Activated CD4-positive, alpha-beta memory T cell treated with anti-CD3 and anti-CD28 coated beads, Interleukin-2, amount 10 ng/mL, durations not matched to agents 7 days and 5 days (primary cell): ENCODE data around the gene ANKLE2. TPM values are rescaled to one million over a fixed set of nuclear protein-coding genes. Genes with fewer than 3 reads are reported as not detected.

Experiments used
- CTCF ChIA-PET: fragments of 350-600 bp; sonication (Branson Sonifier 250); formaldehyde crosslinking; loops from one replicate; lab custom pipeline; 2021; ENCODE audit warnings: antibody characterized with exemption, inconsistent platforms; lab: Charles Lee
- POLR2A ChIA-PET: fragments of 350-600 bp; sonication (Branson Sonifier 250); formaldehyde crosslinking; loops from one replicate; lab custom pipeline; 2021; ENCODE audit warnings: antibody characterized with exemption; lab: Charles Lee
- DNase-seq: peaks from one replicate; pipeline ENCODE4 v3.0.0-alpha.2; 2020
- H3K27ac Mint-ChIP-seq: one replicate; pipeline ENCODE4 v1.8.0; 2021; ENCODE audit warnings: mild to moderate bottlenecking, mixed read lengths
- H3K27me3 Mint-ChIP-seq: one replicate; pipeline ENCODE4 v1.8.0; 2021; ENCODE audit warnings: mixed read lengths
- H3K36me3 Mint-ChIP-seq: one replicate; pipeline ENCODE4 v1.8.0; 2021; ENCODE audit warnings: low read depth, mixed read lengths
- H3K4me1 Mint-ChIP-seq: one replicate; pipeline ENCODE4 v1.8.0; 2021; ENCODE audit warnings: mixed read lengths
- H3K4me3 Mint-ChIP-seq: one replicate; pipeline ENCODE4 v1.8.0; 2021; ENCODE audit warnings: mild to moderate bottlenecking, mixed read lengths
- H3K9me3 Mint-ChIP-seq: one replicate; pipeline ENCODE4 v1.8.0; 2021; ENCODE audit warnings: mixed read lengths
- total RNA-seq, 2 experiments: library from RNA; stranded (reverse); gene quantifications; one replicate each; pipeline ENCODE4 v1.2.3, GENCODE V29; 2021

Gene ANKLE2
- total RNA-seq, 2 experiments from 2014 or later, result 88.6 to 89.3 TPM

GRCh38 chr12:132718644-132719043, 43.0 kb downstream of the ANKLE2 start:
- DNase-seq, result no peak
- no peaks in the 10 kb centered on the region for H3K27me3 Mint-ChIP-seq
- ChIA-PET POLR2A (no interaction called here), CTCF (no interaction called here)
- H3K9me3 Mint-ChIP-seq, result no peaks in the 10 kb centered on the region
- H3K4me3 Mint-ChIP-seq, result no peak overlapping the region
- H3K4me1 Mint-ChIP-seq, result peaks cover 3% of the 10 kb centered on the region
- no peak overlapping the region for H3K27ac Mint-ChIP-seq
- peaks cover 52% of the 10 kb centered on the region for H3K36me3 Mint-ChIP-seq

GRCh38 chr12:132717531-132718387, 43.9 kb downstream of the ANKLE2 start:
- Mint-ChIP-seq H3K4me1 (peaks cover 10% of the 10 kb centered on the region), H3K27ac (no peak overlapping the region), H3K27me3 (no peaks in the 10 kb centered on the region), H3K36me3 (peaks cover 44% of the 10 kb centered on the region), H3K4me3 (no peak overlapping the region), H3K9me3 (no peaks in the 10 kb centered on the region)
- ChIA-PET CTCF (no interaction called here), POLR2A (no interaction called here)
- no peak for DNase-seq

GRCh38 chr12:132717011-132717410, 44.6 kb downstream of the ANKLE2 start:
- H3K27me3 Mint-ChIP-seq, result no peaks in the 10 kb centered on the region
- H3K4me1 Mint-ChIP-seq, result peaks cover 15% of the 10 kb centered on the region
- no peak overlapping the region for H3K4me3 Mint-ChIP-seq
- no peak overlapping the region for H3K27ac Mint-ChIP-seq
- ChIA-PET CTCF (no interaction called here), POLR2A (no interaction called here)
- H3K36me3 Mint-ChIP-seq, result peaks cover 44% of the 10 kb centered on the region
- DNase-seq, result no peak
- no peaks in the 10 kb centered on the region for H3K9me3 Mint-ChIP-seq

- DNase-seq, result no peak
- Mint-ChIP-seq H3K27ac (no peak overlapping the region), H3K4me1 (peaks cover 19% of the 10 kb centered on the region), H3K36me3 (peaks cover 40% of the 10 kb centered on the region), H3K9me3 (no peaks in the 10 kb centered on the region), H3K4me3 (no peak overlapping the region), H3K27me3 (no peaks in the 10 kb centered on the region)
- POLR2A ChIA-PET, result no interaction called here
- CTCF ChIA-PET, result no interaction called here
Observed at GRCh38 chr12:132716356-132716755, 45.3 kb downstream of the ANKLE2 start.

GRCh38 chr12:132715874-132716273, 45.8 kb downstream of the ANKLE2 start:
- Mint-ChIP-seq H3K9me3 (no peaks in the 10 kb centered on the region), H3K27ac (no peak overlapping the region), H3K4me3 (no peak overlapping the region), H3K27me3 (no peaks in the 10 kb centered on the region), H3K4me1 (peaks cover 19% of the 10 kb centered on the region), H3K36me3 (peaks cover 37% of the 10 kb centered on the region)
- POLR2A ChIA-PET, result no interaction called here
- no peak for DNase-seq
- CTCF ChIA-PET, result no interaction called here

GRCh38 chr12:132713123-132713522, 48.5 kb downstream of the ANKLE2 start:
- Mint-ChIP-seq H3K9me3 (no peaks in the 10 kb centered on the region), H3K4me3 (no peak overlapping the region), H3K27ac (no peak overlapping the region), H3K4me1 (peaks cover 23% of the 10 kb centered on the region), H3K36me3 (peaks cover 17% of the 10 kb centered on the region), H3K27me3 (no peaks in the 10 kb centered on the region)
- no peak for DNase-seq
- ChIA-PET POLR2A (interaction anchor here (1.2 kb wide), 1 partner anchor 9 kb away, joined by 3 read pairs; no protein-coding TSS in a partner anchor), CTCF (no interaction called here)

- peak; percentile 36 for DNase-seq
- POLR2A ChIA-PET, result interaction anchor here (1.2 to 2.2 kb wide), 5 partner anchors 9 to 275 kb away, joined by 3 to 12 read pairs (median 5); partner anchors contain the start of genes ANKLE2, GOLGA3 and ZNF26
- peak overlapping the region; percentile 49 for H3K27ac Mint-ChIP-seq
- H3K4me1 Mint-ChIP-seq, result peaks cover 25% of the 10 kb centered on the region
- H3K9me3 Mint-ChIP-seq, result no peaks in the 10 kb centered on the region
- H3K4me3 Mint-ChIP-seq, result peak overlapping the region; percentile 82
- peaks cover 11% of the 10 kb centered on the region for H3K36me3 Mint-ChIP-seq
- no peaks in the 10 kb centered on the region for H3K27me3 Mint-ChIP-seq
- CTCF ChIA-PET, result no interaction called here
Observed at GRCh38 chr12:132711080-132711843, 50.4 kb downstream of the ANKLE2 start.

- no peaks in the 10 kb centered on the region for H3K27me3 Mint-ChIP-seq
- H3K36me3 Mint-ChIP-seq, result peaks cover 11% of the 10 kb centered on the region
- H3K4me1 Mint-ChIP-seq, result peaks cover 25% of the 10 kb centered on the region
- CTCF ChIA-PET, result no interaction called here
- peak within 1 kb of the TSS; percentile 71 for H3K27ac Mint-ChIP-seq
- DNase-seq, result peak; percentile 92
- POLR2A ChIA-PET, result interaction anchor here (1.2 to 2.2 kb wide), 5 partner anchors 8 to 275 kb away, joined by 3 to 12 read pairs (median 5); partner anchors contain the start of genes ANKLE2, GOLGA3 and ZNF26
- peak within 1 kb of the TSS; percentile 82 for H3K4me3 Mint-ChIP-seq
- no peaks in the 10 kb centered on the region for H3K9me3 Mint-ChIP-seq
Observed at GRCh38 chr12:132710405-132711079, 51.1 kb downstream of the ANKLE2 start, which contains the start of gene PGAM5. Gene PGAM5, plus strand, starts transcription at chr12:132710842. Its CDS starts 35 bp downstream, at chr12:132710877.

GRCh38 chr12:132710043-132710404, 51.6 kb downstream of the ANKLE2 start:
- ChIA-PET CTCF (no interaction called here), POLR2A (interaction anchor here (1.3 to 2.2 kb wide), 3 partner anchors 8 to 51 kb away, joined by 3 to 12 read pairs (median 11); partner anchors contain the start of gene ANKLE2)
- H3K9me3 Mint-ChIP-seq, result no peaks in the 10 kb centered on the region

GRCh38 chr12:132708150-132708549, 53.5 kb downstream of the ANKLE2 start:
- DNase-seq, result no peak
- H3K27me3 Mint-ChIP-seq, result no peaks in the 10 kb centered on the region
- peaks cover 17% of the 10 kb centered on the region for H3K4me1 Mint-ChIP-seq
- CTCF ChIA-PET, result no interaction called here
- H3K9me3 Mint-ChIP-seq, result no peaks in the 10 kb centered on the region
- POLR2A ChIA-PET, result no interaction called here
- H3K36me3 Mint-ChIP-seq, result peaks cover 21% of the 10 kb centered on the region
- H3K27ac Mint-ChIP-seq, result no peak overlapping the region
- no peak overlapping the region for H3K4me3 Mint-ChIP-seq

More at GRCh38 chr12:132710043-132710404, 51.6 kb downstream of the ANKLE2 start:
- Mint-ChIP-seq H3K27me3 (no peaks in the 10 kb centered on the region), H3K27ac (peak overlapping the region; percentile 71), H3K4me1 (peaks cover 25% of the 10 kb centered on the region), H3K36me3 (peaks cover 11% of the 10 kb centered on the region), H3K4me3 (peak overlapping the region; percentile 80)
- no peak for DNase-seq

GRCh38 chr12:132707241-132707640, 54.4 kb downstream of the ANKLE2 start:
- Mint-ChIP-seq H3K4me3 (no peak overlapping the region), H3K9me3 (no peaks in the 10 kb centered on the region), H3K27me3 (no peaks in the 10 kb centered on the region), H3K4me1 (peaks cover 12% of the 10 kb centered on the region), H3K27ac (no peak overlapping the region), H3K36me3 (peaks cover 21% of the 10 kb centered on the region)
- no peak for DNase-seq
- POLR2A ChIA-PET, result no interaction called here
- CTCF ChIA-PET, result no interaction called here

- POLR2A ChIA-PET, result no interaction called here
- H3K4me1 Mint-ChIP-seq, result peaks cover 2% of the 10 kb centered on the region
- H3K4me3 Mint-ChIP-seq, result no peak overlapping the region
- no peak overlapping the region for H3K27ac Mint-ChIP-seq
- CTCF ChIA-PET, result no interaction called here
- H3K9me3 Mint-ChIP-seq, result no peaks in the 10 kb centered on the region
- H3K27me3 Mint-ChIP-seq, result no peaks in the 10 kb centered on the region
- peaks cover 40% of the 10 kb centered on the region for H3K36me3 Mint-ChIP-seq
- DNase-seq, result no peak
Observed at GRCh38 chr12:132703641-132704040, 58.0 kb downstream of the ANKLE2 start.
